Mesodermal cell (in vitro differentiated cells): ENCODE results near the gene KNCN.

Experiments
- H3K27ac ChIP-seq: 2 replicates; pipeline ENCODE4 v1.7.0; 2013; ENCODE audit warnings: mild to moderate bottlenecking, low read depth, low read length, moderate library complexity; ENCODE audit not compliant: severe bottlenecking
- H3K36me3 ChIP-seq: 2 replicates; pipeline ENCODE4 v1.7.1; 2013; ENCODE audit warnings: mild to moderate bottlenecking, low read length, moderate library complexity; ENCODE audit not compliant: control insufficient read depth, insufficient read depth
- H3K4me1 ChIP-seq: one replicate; pipeline ENCODE4 v1.7.1; 2013; ENCODE audit warnings: mild to moderate bottlenecking, low read length; ENCODE audit not compliant: insufficient read depth, control insufficient read depth, poor library complexity, severe bottlenecking
- H3K4me3 ChIP-seq: 2 replicates; pipeline ENCODE4 v1.7.0; 2013; ENCODE audit warnings: low read length, control low read depth, mild to moderate bottlenecking; ENCODE audit not compliant: insufficient read depth, poor library complexity, severe bottlenecking; ENCODE audit errors: extremely low read depth
- H3K9me3 ChIP-seq: 2 replicates; pipeline ENCODE4 v1.7.1; 2013; ENCODE audit warnings: mild to moderate bottlenecking, low read length, moderate library complexity; ENCODE audit not compliant: control insufficient read depth
- WGBS, 2 experiments: methylation state at CpG; one replicate each; pipeline ENCODE4 v1.1.5; 2013; ENCODE audit warnings: missing lambda C conversion rate in 2 of 2; ENCODE audit not compliant: insufficient coverage in 2 of 2; 5-methylcytosine and 5-hydroxymethylcytosine counted together

The KNCN gene

GRCh38 chr1:46569116-46569515, 17.7 kb upstream of the KNCN start:
- Histone ChIP-seq H3K9me3 (no peaks in the 10 kb centered on the region), H3K36me3 (peaks cover 26% of the 10 kb centered on the region), H3K4me3 (no peak overlapping the region), H3K4me1 (no peaks in the 10 kb centered on the region), H3K27ac (no peak overlapping the region)
- WGBS, 2 experiments: 69 to 90% methylated on average over 1 to 4 of the region's 4 CpGs

- Histone ChIP-seq H3K9me3 (no peaks in the 10 kb centered on the region), H3K27ac (no peak overlapping the region), H3K4me1 (no peaks in the 10 kb centered on the region), H3K36me3 (peaks cover 27% of the 10 kb centered on the region), H3K4me3 (no peak overlapping the region)
- WGBS, 2 experiments: 81 to 86% methylated on average over 4 to 5 of the region's 6 CpGs
These were observed 17.0 kb upstream of the KNCN start for GRCh38 chr1:46568461-46568891.

DNA sequence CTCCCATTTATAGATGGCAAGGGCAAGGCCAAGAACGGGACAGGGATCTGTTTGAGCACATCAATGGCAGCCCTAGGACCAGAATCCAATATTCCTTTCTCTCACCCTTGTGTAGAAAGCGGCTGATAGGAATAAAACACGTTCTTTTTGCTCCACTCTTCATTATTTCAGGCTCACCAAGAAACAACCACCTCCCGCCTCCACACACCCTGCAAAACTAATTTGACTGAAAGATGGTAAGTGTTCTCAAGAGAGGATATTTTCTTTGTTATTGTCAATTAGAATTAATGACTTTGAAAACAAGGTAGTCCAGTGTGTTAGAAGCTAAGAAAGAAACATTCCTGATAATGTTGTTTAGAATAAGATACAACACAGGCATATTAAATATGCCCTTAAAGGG, 11.9 kb upstream of the KNCN start:
- no peaks in the 10 kb centered on the region for H3K4me1 ChIP-seq
- no peak overlapping the region for H3K4me3 ChIP-seq
- H3K9me3 ChIP-seq: no peaks in the 10 kb centered on the region
- WGBS, 2 experiments: 86% methylated on average over 2 of the region's 4 CpGs; no CpG with 5 or more reads in 1 of the 2 experiments
- H3K36me3 ChIP-seq: peaks cover 54% of the 10 kb centered on the region
- H3K27ac ChIP-seq: no peak overlapping the region

DNA sequence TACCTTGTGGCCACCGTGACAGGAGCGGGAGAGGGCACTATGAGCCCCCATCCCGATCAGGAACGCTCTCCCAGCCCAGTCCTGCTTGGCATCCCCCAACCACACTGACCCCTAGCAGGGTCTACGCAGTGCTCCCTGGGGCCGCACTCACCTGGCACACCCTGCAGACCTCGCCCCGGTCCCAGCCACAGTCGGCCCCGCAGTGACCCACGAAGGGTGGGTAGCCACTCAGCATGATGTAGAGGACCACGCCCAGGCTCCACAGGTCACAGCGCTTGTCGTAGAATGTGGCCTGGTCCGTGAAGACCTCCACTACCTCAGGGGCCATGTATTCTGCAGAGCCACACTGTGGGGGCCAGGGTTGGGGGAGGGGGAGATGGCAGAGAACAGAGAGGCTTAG, 11.1 kb upstream of the KNCN start:
- no peak overlapping the region for H3K4me3 ChIP-seq
- no peaks in the 10 kb centered on the region for H3K9me3 ChIP-seq
- no peak overlapping the region for H3K27ac ChIP-seq
- H3K36me3 ChIP-seq: peaks cover 50% of the 10 kb centered on the region
- WGBS, 2 experiments: 94 to 96% methylated on average over 14 to 15 of the region's 15 CpGs
- H3K4me1 ChIP-seq: no peaks in the 10 kb centered on the region

- Histone ChIP-seq H3K36me3 (peaks cover 31% of the 10 kb centered on the region), H3K4me3 (no peak overlapping the region), H3K27ac (no peak overlapping the region), H3K9me3 (no peaks in the 10 kb centered on the region), H3K4me1 (no peaks in the 10 kb centered on the region)
- WGBS, 2 experiments: 95 to 98% methylated on average over 7 to 8 of the region's 8 CpGs
These were observed 7.5 kb upstream of the KNCN start for GRCh38 chr1:46558966-46559365.

DNA sequence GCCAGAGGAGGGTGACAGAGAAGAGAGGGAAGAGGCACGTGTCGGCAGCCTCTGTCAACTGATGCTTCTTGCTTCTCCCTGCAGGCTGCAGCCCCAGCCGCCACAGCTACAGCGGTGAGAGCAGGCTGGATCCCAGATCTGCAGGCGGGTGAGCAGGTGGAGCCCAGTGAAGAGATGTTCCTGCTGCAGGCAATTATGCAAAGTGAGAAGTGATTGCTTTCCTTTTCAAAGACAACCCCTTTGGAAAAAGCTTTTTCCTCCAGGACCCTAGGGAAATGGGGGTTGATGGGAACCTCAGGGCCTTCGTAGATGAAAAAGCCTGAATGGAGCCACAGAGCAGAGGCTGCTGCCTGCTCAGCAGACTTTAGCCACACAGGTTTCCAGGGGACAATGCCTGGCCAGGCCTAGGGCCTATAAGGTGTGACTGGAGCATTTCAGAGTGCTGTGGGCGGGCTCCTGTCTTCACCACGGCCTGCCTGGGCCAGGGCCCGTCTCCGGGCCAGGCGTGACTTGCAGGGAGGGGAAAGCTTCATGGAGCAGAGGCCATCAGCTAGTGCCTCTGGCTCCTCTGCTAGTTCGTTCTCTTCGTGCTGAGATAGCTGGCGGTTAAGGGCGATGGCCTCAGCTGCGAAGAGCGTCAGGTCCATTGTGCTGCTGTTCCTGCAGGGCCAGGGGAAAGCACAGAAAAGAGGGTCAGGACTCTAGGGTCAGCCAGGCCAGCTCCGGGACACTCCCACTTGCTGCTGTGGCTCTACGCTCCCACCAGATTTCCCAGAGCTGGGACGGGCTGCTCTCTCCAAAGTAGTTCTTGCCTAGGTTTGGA, 6.9 kb upstream of the KNCN start:
- Histone ChIP-seq H3K36me3 (peaks cover 31% of the 10 kb centered on the region), H3K9me3 (no peaks in the 10 kb centered on the region), H3K27ac (no peak overlapping the region), H3K4me1 (no peaks in the 10 kb centered on the region), H3K4me3 (no peak overlapping the region)
- 67 to 70% methylated on average over 17 to 20 of the region's 20 CpGs for WGBS, 2 experiments

GRCh38 chr1:46557403-46557802, 6.0 kb upstream of the KNCN start:
- H3K4me1 ChIP-seq: no peaks in the 10 kb centered on the region
- no peak overlapping the region for H3K27ac ChIP-seq
- no peaks in the 10 kb centered on the region for H3K9me3 ChIP-seq
- no peak overlapping the region for H3K4me3 ChIP-seq
- H3K36me3 ChIP-seq: peaks cover 22% of the 10 kb centered on the region
- WGBS, 2 experiments: 86 to 94% methylated on average over 4 to 5 of the region's 5 CpGs

DNA sequence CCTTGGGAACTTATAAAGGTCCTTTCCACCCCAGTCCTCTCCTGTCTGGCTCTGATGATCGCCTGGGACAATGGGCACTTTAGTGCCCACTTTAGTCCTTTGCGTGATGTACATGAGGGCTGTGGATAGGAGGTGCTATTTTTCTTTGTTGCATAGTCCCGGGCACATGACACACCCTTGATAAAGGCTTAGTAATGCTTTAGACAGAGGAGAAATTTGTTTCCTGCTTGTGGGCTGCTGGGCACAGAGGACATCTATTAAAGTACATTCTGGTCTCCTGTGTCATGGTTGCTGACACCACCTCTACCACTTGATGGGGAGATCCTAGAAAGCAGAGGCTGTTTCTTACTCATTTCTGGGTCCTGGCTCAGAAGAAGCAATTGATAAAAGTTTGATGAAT, 5.4 kb upstream of the KNCN start:
- Histone ChIP-seq H3K4me1 (no peaks in the 10 kb centered on the region), H3K27ac (no peak overlapping the region)

DNA sequence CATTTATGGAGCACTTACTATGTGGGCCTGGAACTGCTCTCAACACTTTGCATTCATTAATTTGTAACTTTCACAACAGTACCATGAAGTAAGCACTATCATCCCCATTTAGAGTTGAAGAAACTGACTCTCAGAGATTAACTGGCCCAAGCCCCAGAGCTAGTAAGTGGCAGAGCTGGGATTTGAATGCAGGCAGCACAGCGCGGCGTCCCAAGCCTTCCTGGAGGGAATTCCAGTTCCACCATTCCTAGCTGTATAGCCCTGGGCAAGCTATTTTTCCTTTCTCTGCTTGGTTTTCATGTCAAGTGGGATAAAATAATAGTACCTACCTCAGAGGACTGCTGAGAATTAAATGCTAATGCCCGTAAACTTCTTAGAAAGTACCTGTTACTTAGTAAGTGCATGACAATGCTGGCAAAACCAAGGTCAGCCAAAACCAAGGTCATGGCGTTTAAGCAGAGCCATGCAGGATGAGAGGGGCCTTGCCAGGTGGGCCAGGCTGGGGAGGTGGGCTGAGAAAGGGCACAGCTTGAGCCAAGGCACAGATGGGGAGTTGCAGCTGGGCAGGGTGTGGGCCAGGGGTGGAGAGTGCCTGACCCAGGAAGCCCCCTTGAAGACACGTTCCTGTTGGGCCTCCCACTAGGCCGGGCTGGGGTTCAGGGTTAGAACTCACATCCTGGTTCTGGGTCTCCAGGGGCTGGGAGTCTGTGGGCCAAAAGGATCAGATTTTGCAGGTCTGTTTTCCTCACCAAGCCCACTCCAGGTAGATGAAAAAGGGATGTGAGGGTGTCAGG, 4.6 kb upstream of the KNCN start:
- Histone ChIP-seq H3K4me3 (no peak overlapping the region), H3K4me1 (no peaks in the 10 kb centered on the region), H3K36me3 (peaks cover 14% of the 10 kb centered on the region), H3K9me3 (no peaks in the 10 kb centered on the region), H3K27ac (no peak overlapping the region)
- 87 to 88% methylated on average over 4 to 7 of the region's 7 CpGs for WGBS, 2 experiments

More for the DNA sequence above, 5.4 kb upstream of the KNCN start:
- 83 to 90% methylated on average over 3 of the region's 3 CpGs for WGBS, 2 experiments
- Histone ChIP-seq H3K9me3 (no peaks in the 10 kb centered on the region), H3K4me3 (no peak overlapping the region), H3K36me3 (peaks cover 21% of the 10 kb centered on the region)

DNA sequence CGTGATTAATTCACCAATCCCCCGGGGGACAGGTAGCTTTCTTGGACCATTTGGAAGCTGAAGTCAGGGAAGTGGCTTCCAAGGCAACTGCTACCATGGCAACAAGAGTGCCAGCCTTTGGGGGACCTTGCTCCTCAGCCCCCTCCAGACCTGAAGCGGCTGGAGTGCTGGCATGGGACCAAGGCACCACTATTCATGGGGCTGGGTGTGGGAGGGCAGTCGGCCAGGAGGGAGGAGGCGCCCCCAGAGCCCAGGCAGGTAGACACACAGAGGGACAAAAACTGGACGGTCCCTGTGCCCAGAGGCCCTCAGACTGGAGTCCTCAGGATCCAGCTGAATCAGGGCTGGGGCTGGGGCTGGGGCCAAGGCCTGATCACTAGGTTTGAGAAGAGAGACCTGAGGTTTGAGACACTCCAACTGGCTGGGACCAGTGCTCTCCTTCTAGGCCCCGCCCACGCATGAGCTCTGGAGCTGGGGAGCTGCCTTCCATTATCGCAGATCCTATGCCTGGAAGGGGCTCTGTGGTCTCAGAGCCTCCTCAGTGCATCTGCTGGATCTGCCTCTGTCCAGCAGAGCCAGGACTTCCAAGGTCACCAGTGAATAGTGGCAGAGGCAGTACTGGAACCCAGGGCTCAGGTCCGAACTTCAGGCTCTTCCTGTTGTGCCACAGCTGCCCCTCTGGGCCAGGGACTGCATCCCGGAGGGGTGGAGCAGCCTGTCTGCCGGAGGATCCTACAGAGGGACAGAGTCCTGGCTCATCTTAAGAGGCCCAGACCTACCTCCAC, 3.3 kb upstream of the KNCN start:
- no peaks in the 10 kb centered on the region for H3K4me1 ChIP-seq
- WGBS, 2 experiments: 93% methylated on average over 11 to 12 of the region's 12 CpGs
- no peaks in the 10 kb centered on the region for H3K9me3 ChIP-seq
- no peak overlapping the region for H3K4me3 ChIP-seq
- H3K27ac ChIP-seq: no peak overlapping the region
- H3K36me3 ChIP-seq: peaks cover 8% of the 10 kb centered on the region
